AG08396 (cell line): Measurements from ENCODE around the gene RMRP.
A peak's percentile ranks its signal among the peaks of the same experiment; 100 is the strongest.

Experiments used
- DNase-seq: peaks from one replicate; pipeline ENCODE4 v3.0.0; 2012; ENCODE audit warnings: low spot score, mixed read lengths

The RMRP gene

GRCh38 chr9:35686222-35687203 lies 28.7 kb upstream of the RMRP start:
- DNase-seq = peak; percentile 50

- no peak for DNase-seq
These were observed 27.7 kb upstream of the RMRP start for GRCh38 chr9:35685506-35685905.

- no peak for DNase-seq
These were observed 27.1 kb upstream of the RMRP start for GRCh38 chr9:35684921-35685320.

- no peak for DNase-seq
These were observed 25.5 kb upstream of the RMRP start for GRCh38 chr9:35683323-35683722.

- no peak for DNase-seq
These were observed 24.9 kb upstream of the RMRP start for GRCh38 chr9:35682520-35683315.

GRCh38 chr9:35682051-35682450 lies 24.2 kb upstream of the RMRP start:
- DNase-seq = no peak

- DNase-seq = no peak
These were observed 23.7 kb upstream of the RMRP start for GRCh38 chr9:35681341-35682002.

- DNase-seq = peak; percentile 52
These were observed 22.7 kb upstream of the RMRP start for GRCh38 chr9:35680331-35681105.

- DNase-seq = no peak
These were observed 22.0 kb upstream of the RMRP start for GRCh38 chr9:35679766-35680330.

- DNase-seq = no peak
These were observed 21.3 kb upstream of the RMRP start for GRCh38 chr9:35679091-35679490.

GRCh38 chr9:35675732-35676392 lies 18.0 kb upstream of the RMRP start:
- peak; percentile 40 for DNase-seq

GRCh38 chr9:35675204-35675603 lies 17.4 kb upstream of the RMRP start:
- DNase-seq = no peak

- no peak for DNase-seq
These were observed 16.2 kb upstream of the RMRP start for GRCh38 chr9:35674025-35674361.

- DNase-seq = no peak
These were observed 15.6 kb upstream of the RMRP start, which contains the start of gene CA9 for GRCh38 chr9:35673132-35674024. TSS of gene CA9 (plus strand) at chr9:35673928. CDS start at chr9:35673960, 32 bp downstream.

- peak; percentile 36 for DNase-seq
These were observed 11.7 kb upstream of the RMRP start for GRCh38 chr9:35669331-35670145.

- DNase-seq = no peak
These were observed 10.1 kb upstream of the RMRP start for GRCh38 chr9:35667939-35668338.

- DNase-seq = no peak
These were observed 8.7 kb upstream of the RMRP start for GRCh38 chr9:35666549-35666948.

GRCh38 chr9:35666045-35666444 lies 8.2 kb upstream of the RMRP start:
- DNase-seq = peak; percentile 65

- DNase-seq = no peak
These were observed 7.6 kb upstream of the RMRP start for GRCh38 chr9:35665471-35665818.
